HEK293T (cell line): Measurements from ENCODE around the gene TMEM150C.

Experiments
- ARNT ChIP-seq: fragments of 450-650 bp; IDR thresholded peaks from 2 replicates; pipeline ENCODE4 v1.6.1; 2017; ENCODE audit warnings: mild to moderate bottlenecking
- CTBP1 ChIP-seq: fragments of 450-650 bp; IDR thresholded peaks from 2 replicates; pipeline ENCODE4 v1.6.1; 2016; ENCODE audit warnings: borderline replicate concordance
- FOXA1 ChIP-seq: fragments of 450-650 bp; IDR thresholded peaks from 2 replicates; pipeline ENCODE4 v1.6.1; 2016; ENCODE audit warnings: mild to moderate bottlenecking
- FOXM1 ChIP-seq: fragments of 450-650 bp; IDR thresholded peaks from 2 replicates; pipeline ENCODE4 v1.6.1; 2017; ENCODE audit warnings: mild to moderate bottlenecking, borderline replicate concordance

DNA sequence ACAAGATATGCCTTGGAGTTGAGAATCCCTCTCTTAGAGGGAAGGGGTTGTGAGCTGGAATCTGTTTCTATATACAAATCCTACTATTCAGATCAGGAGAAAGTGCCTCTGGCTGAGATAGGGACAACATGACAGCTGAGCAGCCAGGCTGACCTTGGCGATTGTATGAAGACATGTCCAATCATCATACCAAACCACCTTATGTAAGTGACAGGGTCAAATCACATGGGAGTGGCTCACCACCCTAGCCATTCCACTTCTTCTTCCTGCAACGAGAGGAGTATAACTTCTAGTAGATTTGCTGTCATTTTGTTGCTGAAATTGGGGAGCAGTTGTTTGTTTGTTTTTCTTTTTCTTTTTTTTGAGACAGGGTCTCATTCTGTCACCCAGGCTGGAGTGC lies 48.3 kb upstream of the TMEM150C start:
- TF ChIP-seq CTBP1, result no peak
- TF ChIP-seq FOXA1, result no peak
- TF ChIP-seq ARNT, result no peak
- no peak for TF ChIP-seq FOXM1
